Right ventricle myocardium superior (tissue), 1 donor: ENCODE results near the gene KCNMB1. TPM values are rescaled to one million over a fixed set of nuclear protein-coding genes. Genes with fewer than 3 reads are reported as not detected.
A peak's percentile ranks its signal among the peaks of the same experiment; 100 is the strongest.

ENCODE experiments used
- ATAC-seq: fragments of 200-7000 bp; cut with Tn5 transposase; one replicate; pipeline ENCODE4 v1.9.1; 2020; ENCODE audit warnings: mild to moderate bottlenecking; ENCODE audit not compliant: poor library complexity
- DNase-seq: peaks from one replicate; pipeline ENCODE4 v3.0.0-alpha.2; 2020
- intact Hi-C: fragments of 100-400 bp; cut with DNase I; formaldehyde crosslinking; loops from one replicate; pipeline ENCODE4 v1.11.2; 2022
- total RNA-seq: library from RNA; stranded (reverse); fragmentation: NEBNext Ultra II Directional; extraction: Animal tissue kit (Norgen Biotek cat#: 25700); gene quantifications from one replicate; pipeline ENCODE4 v1.2.1, GENCODE V29; 2021
- donor health status: DM: no; HTN: yes; CAD: no; lungs with severe emphysema.

KCNMB1 gene
- total RNA-seq, 1 donor from 2014 or later: 0.65 TPM

- DNase-seq (peak; percentile 62), ATAC-seq (peak; percentile 76)
- intact Hi-C loops: loop anchor here (5.0 kb wide), 2 partner anchors 154 to 194 kb away; no protein-coding TSS in a partner anchor
Measured at GRCh38 chr5:170420806-170421412, 31.7 kb upstream of the KCNMB1 start.

DNA sequence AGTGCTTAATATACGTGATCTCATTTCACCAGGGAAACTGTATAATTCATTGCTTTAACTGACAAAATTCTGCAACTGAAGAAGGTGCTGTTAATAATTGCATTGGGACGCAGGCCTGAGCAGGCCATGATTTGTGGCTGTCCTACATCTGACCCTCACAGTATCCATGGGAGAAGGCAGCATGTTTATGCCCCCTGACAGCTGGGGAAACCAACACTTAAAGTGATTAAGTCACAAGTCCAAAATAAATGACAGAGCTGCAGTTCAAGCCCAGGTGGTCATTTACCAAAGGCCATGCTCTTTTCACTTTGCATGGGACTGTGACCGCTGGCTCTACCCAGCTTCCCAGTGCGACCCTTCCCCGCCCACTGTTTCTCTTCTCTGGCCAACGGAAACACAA lies 30.5 kb upstream of the KCNMB1 start:
- ATAC-seq (no peak), DNase-seq (no peak)
- intact Hi-C loops: loop anchor here (5.0 kb wide), 2 partner anchors 152 to 192 kb away; no protein-coding TSS in a partner anchor

- ATAC-seq (no peak), DNase-seq (no peak)
- intact Hi-C loops: no loop called here
Measured at GRCh38 chr5:170418736-170419135, 29.6 kb upstream of the KCNMB1 start.

DNA sequence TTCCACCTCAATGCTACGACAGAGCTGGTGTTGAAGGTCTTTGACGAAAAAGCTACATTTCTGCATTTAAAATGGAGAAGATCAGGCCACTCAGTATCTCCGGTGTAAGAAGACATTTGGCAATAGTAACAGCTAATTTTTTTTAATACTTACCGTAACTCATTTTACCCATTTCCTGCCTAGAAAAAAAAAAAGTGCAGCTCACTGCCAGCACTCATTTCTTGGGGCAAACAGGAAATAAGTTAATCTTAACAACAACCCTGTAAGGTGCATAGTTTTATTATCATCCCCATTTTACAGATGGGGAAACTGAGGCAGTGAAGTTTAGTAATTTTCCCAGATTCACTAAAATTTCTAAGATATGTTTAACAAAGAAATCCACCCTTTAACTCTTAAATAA lies 27.4 kb upstream of the KCNMB1 start:
- no peak for DNase-seq
- intact Hi-C loops: no loop called here
- no peak for ATAC-seq

- ATAC-seq: no peak
- intact Hi-C loops: no loop called here
- DNase-seq: no peak
Measured at GRCh38 chr5:170414786-170415185, 25.6 kb upstream of the KCNMB1 start.

DNA sequence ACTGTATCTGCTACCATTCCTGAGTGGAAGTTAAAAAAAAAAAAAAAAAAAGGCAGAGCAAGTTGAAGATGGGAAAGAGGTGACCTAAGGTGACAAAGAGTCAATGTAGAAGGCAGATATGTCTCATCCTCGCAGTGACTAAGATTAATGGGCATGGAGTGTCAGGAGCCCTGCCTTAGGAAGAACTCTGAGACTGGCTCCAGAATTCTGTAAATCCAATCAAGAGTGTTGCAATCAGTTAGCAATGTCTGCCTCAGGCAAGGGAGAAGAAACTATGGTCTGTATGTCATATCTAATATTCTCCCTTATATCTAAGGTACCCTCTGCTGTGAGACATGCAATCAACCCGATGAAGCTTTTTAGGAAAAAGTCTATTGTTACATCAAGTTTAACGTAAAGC lies 24.7 kb upstream of the KCNMB1 start:
- DNase-seq (no peak), ATAC-seq (no peak)
- intact Hi-C loops: no loop called here

DNA sequence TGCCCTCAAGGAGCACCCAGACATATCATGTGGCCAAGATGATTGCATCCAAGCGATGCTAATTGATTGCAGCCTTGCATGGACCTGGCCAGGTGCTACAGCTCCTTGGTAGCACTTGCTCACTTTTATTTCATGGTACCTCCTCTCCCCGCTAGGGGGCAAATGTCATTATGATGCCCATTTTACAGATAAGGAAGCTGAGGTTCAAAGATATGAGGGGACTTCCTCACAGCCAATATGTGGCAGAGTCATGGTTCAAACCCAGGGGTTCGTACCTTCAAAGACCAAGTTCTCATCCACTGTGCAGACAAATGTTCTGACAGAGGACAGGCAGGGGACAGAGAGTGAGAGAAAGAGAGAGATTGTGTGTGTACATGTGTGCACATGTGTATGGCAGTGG lies 21.9 kb upstream of the KCNMB1 start:
- DNase-seq (no peak), ATAC-seq (no peak)
- intact Hi-C loops: no loop called here

DNA sequence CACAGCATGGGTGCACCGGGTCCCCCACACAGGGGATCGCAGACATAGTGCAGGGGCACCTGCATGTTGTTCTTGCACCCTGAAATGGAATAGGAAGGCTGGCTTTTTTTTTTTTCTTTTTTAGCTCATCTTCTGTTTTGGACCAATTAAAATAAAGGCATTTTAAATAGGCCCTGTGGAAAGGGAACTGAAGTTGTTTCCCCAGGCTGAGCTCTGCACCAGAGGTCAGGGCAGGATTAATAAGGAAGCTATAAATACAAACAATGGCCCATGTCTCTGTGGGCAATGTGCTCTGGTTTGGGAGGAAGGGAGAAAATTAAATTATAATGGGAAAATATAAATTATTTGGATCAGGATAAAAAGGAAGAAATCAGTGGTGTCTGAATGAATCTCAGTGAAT lies 21.2 kb upstream of the KCNMB1 start:
- no peak for ATAC-seq
- intact Hi-C loops: no loop called here
- no peak for DNase-seq

DNA sequence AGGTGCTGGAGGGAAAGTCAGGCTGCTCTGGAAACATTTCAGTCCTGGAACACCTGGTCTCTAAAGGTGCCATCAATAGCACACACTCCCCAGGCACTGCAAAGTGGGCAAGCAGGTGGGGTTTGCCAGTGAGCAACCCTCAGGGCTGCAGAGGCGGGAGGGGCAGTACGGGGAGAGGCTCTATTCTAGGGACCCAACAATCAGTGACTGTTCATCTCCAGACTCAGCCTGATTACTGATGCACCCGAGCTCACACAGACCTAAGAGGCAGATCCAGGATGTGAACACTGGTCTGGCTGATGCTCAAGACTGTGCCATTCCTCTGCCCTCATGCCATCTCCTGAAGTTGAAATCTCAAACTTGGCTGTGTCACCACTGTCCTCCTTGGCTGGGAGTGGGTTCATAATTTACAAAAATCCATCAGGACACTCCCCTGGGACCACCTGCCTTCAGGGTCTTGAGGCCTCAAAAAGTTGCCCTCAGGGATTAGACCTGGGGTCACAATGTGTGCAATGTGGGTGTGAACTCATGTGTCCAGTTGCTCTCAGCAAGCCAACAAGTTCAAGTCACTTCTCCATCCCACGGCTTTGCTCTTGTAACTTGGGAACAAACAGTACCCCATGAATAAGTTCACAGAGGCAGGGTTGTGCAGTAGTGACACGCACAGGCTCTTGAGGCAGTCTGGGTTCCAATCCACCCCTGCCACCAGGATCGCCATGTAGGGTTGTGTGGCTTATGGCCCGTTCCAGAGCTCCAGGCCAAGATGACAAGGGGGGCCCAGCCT lies 19.9 kb upstream of the KCNMB1 start:
- intact Hi-C loops: no loop called here
- ATAC-seq (no peak), DNase-seq (no peak)

- ATAC-seq (peak; percentile 76), DNase-seq (no peak)
- intact Hi-C loops: no loop called here
Measured at GRCh38 chr5:170408226-170408625, 19.1 kb upstream of the KCNMB1 start.

DNA sequence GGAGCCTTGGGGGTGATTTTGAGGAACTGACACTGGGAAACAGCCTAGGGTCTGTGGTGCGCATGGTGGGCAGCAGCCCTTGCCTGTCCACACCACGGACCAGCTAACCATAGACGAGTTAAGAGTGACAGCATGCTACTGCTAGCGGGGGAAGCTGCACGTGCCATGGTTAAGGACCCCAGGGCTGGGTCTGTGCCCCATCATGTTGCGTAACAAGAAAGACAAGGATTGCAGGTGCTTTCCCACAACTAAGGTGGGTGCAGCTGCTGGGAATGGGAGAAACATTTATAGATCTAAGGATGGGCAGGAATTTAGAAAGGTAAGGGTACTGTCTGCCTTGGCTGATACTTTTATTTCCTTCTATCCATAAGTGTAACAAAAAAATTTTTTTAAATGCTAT lies 17.9 kb upstream of the KCNMB1 start:
- intact Hi-C loops: no loop called here
- no peak for DNase-seq
- no peak for ATAC-seq

GRCh38 chr5:170405817-170406216 lies 16.6 kb upstream of the KCNMB1 start:
- no peak for ATAC-seq
- intact Hi-C loops: no loop called here

GRCh38 chr5:170404398-170404797 lies 15.2 kb upstream of the KCNMB1 start:
- intact Hi-C loops: no loop called here
- ATAC-seq: peak; percentile 40
- no peak for DNase-seq

More at GRCh38 chr5:170405817-170406216, 16.6 kb upstream of the KCNMB1 start:
- DNase-seq: no peak

DNA sequence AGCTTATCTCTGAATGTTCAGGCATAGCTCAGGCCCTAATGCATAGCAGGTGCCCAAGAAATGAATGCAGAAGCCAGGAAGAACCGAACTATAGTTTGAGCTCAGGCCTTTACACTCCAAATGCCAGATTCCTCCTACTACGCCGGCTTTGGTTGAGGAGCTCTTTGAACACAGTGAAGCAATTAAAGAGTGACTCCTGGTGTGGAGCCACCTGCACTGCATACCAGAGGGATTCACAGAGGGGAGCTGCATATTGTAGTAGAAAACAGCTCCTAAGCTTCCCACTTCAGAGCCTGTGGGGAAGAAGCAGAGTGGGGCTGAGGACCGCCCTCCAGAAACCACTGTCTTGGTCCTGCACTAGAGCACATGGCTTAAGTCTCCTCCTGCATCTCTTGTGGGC lies 14.5 kb upstream of the KCNMB1 start:
- ATAC-seq (no peak), DNase-seq (no peak)
- intact Hi-C loops: no loop called here

- DNase-seq (no peak), ATAC-seq (no peak)
- intact Hi-C loops: no loop called here
Measured at GRCh38 chr5:170402508-170402907, 13.3 kb upstream of the KCNMB1 start.

DNA sequence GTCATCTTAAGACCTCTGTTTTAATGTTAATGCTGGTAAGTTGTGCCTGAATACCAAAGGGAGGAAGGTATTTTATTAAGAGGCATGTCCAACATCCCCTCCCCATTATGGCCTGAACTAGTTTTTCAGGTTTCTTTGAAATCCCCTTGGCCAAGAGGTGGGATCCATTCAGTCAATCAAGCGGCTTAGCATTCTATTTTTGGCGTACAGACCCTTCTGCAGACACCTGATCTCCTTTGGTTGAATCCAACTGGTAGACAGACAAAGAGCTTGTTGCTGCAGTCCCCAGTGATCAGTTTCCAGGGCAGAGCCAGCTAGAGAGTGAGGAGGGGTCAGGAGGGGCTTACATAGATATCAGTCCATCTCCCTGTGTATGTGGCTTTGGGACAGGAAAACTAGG lies 7.9 kb upstream of the KCNMB1 start:
- intact Hi-C loops: no loop called here

DNA sequence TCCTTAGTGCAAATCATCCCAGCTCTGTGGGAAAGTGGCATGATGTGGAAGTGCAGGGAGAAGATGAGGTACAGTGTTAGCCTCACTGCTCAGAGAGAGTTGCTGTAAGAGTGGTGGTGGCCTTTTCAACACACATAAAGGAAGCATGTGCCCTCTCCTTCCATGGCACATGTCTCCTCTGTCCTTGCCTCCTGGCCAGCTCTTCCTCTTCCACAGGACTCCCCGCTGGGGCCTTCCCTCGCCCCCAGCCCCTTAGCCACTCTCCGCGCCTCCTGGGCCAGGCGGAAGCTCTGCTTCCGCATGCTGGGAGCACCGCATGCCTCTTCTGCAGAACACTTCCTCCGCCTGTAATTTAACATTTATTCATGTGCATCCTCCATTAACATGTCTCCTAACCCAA lies 4.8 kb upstream of the KCNMB1 start:
- ATAC-seq (no peak), DNase-seq (no peak)
- intact Hi-C loops: no loop called here

More for the DNA sequence above, 7.9 kb upstream of the KCNMB1 start:
- ATAC-seq: no peak
- DNase-seq: no peak

GRCh38 chr5:170393235-170393634 lies 4.1 kb upstream of the KCNMB1 start:
- DNase-seq (no peak), ATAC-seq (no peak)
- intact Hi-C loops: no loop called here

GRCh38 chr5:170390472-170390871 lies 1.3 kb upstream of the KCNMB1 start:
- intact Hi-C loops: no loop called here
- no peak for DNase-seq

DNA sequence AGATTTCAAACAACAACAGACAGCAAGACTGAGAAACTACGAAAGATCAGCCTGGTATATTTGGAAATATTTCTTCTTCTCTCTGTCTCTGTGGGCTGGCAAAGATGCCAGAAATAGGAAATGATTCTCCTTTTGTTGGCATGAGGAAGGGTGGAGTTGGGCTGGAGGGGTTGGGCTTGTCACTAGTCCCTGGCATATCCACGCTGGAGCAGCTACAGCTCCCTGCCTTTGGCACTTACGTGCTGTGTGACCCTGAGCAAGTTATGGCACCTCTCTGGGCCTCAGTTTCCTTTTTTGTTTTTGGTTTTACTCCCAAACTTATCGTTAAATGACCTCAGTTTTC lies 354 bp upstream of the KCNMB1 start:
- ATAC-seq (peak; percentile 61), DNase-seq (no peak)
- intact Hi-C loops: no loop called here

More at GRCh38 chr5:170390472-170390871, 1.3 kb upstream of the KCNMB1 start:
- ATAC-seq: no peak
